Body of pancreas (tissue), 4 donors: ENCODE data around the gene ALDOC.

ENCODE experiments used
- CTCF ChIP-seq, 7 experiments: fragments of 450-650 bp in 4 of 7; fragments of 200-600 bp in 3 of 7; sonication (generic) in 3 of 7; IDR thresholded peaks; one replicate each; pipeline ENCODE4 v1.5.1; 2016 to 2019; ENCODE audit warnings: antibody characterized with exemption in 7 of 7
- POLR2A ChIP-seq, 3 donors: fragments of 450-650 bp; IDR thresholded peaks; one replicate each; pipeline ENCODE4 v1.6.1; 2016; ENCODE audit warnings: antibody characterized with exemption in 3 of 3, mild to moderate bottlenecking in 2 of 3

GRCh38 chr17:28570716-28571360 is 5.9 kb downstream of the ALDOC start:
- TF ChIP-seq CTCF (IDR thresholded peaks at IDR 0.05) (no peak), POLR2A (IDR thresholded peaks at IDR 0.05) (no peak)
